ENCODE data around the gene TPST2.
A peak's percentile ranks its signal among the peaks of the same experiment; 100 is the strongest.

The TPST2 gene

DNA sequence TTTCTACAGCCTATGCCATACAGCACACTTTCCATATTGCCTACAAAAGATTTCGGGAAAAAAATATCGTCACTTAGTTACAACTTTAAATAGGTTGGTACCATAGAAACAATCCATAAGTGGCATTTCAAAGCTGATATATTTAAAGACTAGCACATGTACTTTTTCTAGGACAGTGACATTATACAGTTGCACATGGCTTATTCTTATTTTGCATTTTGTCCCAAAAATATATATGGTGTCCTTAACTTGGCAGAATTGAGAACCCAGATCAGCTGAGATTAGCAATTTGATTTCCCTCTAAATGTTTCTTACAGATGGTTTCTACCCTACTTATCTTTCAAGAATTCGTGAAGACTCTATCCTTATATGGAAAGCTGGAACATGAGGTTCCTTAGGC, 74.0 kb downstream of the TPST2 start:
- Histone ChIP-seq H3K9me3 (ENCODE audit: insufficient read depth, low read length, severe bottlenecking) (no peaks in the 10 kb centered on the region), H3K9ac (ENCODE audit: low read depth, low read length) (no peak overlapping the region), H3K4me1 (ENCODE audit: insufficient read depth, low read length) (peaks cover 31% of the 10 kb centered on the region), H3K79me2 (ENCODE audit: insufficient read depth, low read length) (peaks cover 27% of the 10 kb centered on the region), H3K36me3 (ENCODE audit: insufficient read depth, low read length) (peaks cover under 1% of the 10 kb centered on the region; the same call in 1 of the 2 replicates), H4K20me1 (ENCODE audit: insufficient read depth, low read length) (peaks cover 8% of the 10 kb centered on the region; the same call in 1 of the 2 replicates), H3K27ac (ENCODE audit: low read length) (no peak overlapping the region), H2AFZ (ENCODE audit: low read depth, low read length) (no peak overlapping the region), H3K4me2 (ENCODE audit: insufficient read depth, low read length) (no peak overlapping the region), H3K27me3 (ENCODE audit: insufficient read depth, low read length, poor library complexity) (no peaks in the 10 kb centered on the region), H3K4me3 (ENCODE audit: low read depth in 1 of 2, low read length in 2 of 2) (no peak overlapping the region)
- ATAC-seq (ENCODE audit: insufficient read depth, low read depth) = no peak
- DNase-seq = no peak
- TF ChIP-seq, protein P1, sequence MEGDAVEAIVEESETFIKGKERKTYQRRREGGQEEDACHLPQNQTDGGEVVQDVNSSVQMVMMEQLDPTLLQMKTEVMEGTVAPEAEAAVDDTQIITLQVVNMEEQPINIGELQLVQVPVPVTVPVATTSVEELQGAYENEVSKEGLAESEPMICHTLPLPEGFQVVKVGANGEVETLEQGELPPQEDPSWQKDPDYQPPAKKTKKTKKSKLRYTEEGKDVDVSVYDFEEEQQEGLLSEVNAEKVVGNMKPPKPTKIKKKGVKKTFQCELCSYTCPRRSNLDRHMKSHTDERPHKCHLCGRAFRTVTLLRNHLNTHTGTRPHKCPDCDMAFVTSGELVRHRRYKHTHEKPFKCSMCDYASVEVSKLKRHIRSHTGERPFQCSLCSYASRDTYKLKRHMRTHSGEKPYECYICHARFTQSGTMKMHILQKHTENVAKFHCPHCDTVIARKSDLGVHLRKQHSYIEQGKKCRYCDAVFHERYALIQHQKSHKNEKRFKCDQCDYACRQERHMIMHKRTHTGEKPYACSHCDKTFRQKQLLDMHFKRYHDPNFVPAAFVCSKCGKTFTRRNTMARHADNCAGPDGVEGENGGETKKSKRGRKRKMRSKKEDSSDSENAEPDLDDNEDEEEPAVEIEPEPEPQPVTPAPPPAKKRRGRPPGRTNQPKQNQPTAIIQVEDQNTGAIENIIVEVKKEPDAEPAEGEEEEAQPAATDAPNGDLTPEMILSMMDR (IDR thresholded peaks at IDR 0.05; ENCODE audit: borderline replicate concordance, extremely low read depth, low read length, poor library complexity, severe bottlenecking) = no peak
- TF ChIP-seq EZH2 (IDR thresholded peaks at IDR 0.05; ENCODE audit: borderline replicate concordance, low read depth, low read length, severe bottlenecking) = no peak

DNA sequence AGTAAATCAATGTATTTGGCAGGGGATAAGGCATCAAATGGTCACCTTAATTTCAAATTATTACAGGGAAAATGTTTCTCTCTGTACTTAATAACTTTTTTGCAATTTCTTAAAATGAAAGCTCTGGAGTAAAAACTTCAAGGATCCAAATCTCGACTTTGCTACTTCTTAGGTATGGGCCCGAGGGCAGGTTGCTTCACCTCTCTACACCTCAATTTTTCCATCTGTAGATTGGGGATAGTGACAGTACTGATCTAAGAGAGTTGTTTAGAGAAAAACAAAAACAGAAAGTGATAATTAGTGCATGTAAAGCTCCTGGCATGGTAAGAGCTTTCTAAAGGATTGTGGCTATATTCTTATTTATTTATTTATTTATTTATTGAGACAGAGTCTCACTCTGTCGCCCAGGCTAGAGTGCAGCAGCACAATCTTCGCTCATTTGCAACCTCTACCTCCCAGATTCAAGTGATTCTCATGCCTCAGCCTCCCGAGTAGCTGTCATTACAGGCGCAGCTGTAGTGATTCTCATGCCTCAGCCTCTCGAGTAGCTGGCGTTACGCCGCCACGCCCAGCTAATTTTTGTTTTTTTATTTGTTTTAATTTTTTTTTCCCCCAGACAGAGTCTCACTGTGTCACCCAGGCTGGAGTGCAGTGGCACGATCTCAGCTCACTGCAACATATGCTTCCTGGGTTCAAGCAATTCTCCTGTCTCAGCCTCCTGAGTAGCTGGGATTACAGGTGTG, 75.3 kb downstream of the TPST2 start:
- H3K36me3 ChIP-seq (ENCODE audit: insufficient read depth, low read length) = peaks cover 14% of the 10 kb centered on the region
- H3K4me1 ChIP-seq (ENCODE audit: insufficient read depth, low read length) = peaks cover 35% of the 10 kb centered on the region
- TF ChIP-seq EZH2 (IDR thresholded peaks at IDR 0.05; ENCODE audit: borderline replicate concordance, low read depth, low read length, severe bottlenecking) = no peak
- TF ChIP-seq, protein P1 (IDR thresholded peaks at IDR 0.05; ENCODE audit: borderline replicate concordance, extremely low read depth, low read length, poor library complexity, severe bottlenecking) = no peak
- no peak overlapping the region for H3K27ac ChIP-seq (ENCODE audit: low read length)
- peak overlapping the region; percentile 100; the same call in 1 of the 2 replicates for H3K4me2 ChIP-seq (ENCODE audit: insufficient read depth, low read length)
- no peak overlapping the region for H3K4me3 ChIP-seq (ENCODE audit: low read depth in 1 of 2, low read length in 2 of 2)
- H3K79me2 ChIP-seq (ENCODE audit: insufficient read depth, low read length) = peaks cover 39% of the 10 kb centered on the region
- no peak overlapping the region for H3K9ac ChIP-seq (ENCODE audit: low read depth, low read length)
- ATAC-seq (ENCODE audit: insufficient read depth, low read depth) (no peak), DNase-seq (no peak)
- peaks cover 8% of the 10 kb centered on the region; the same call in 1 of the 2 replicates for H4K20me1 ChIP-seq (ENCODE audit: insufficient read depth, low read length)
- H2AFZ ChIP-seq (ENCODE audit: low read depth, low read length) = no peak overlapping the region
- no peaks in the 10 kb centered on the region for H3K27me3 ChIP-seq (ENCODE audit: insufficient read depth, low read length, poor library complexity)
- no peaks in the 10 kb centered on the region for H3K9me3 ChIP-seq (ENCODE audit: insufficient read depth, low read length, severe bottlenecking)

DNA sequence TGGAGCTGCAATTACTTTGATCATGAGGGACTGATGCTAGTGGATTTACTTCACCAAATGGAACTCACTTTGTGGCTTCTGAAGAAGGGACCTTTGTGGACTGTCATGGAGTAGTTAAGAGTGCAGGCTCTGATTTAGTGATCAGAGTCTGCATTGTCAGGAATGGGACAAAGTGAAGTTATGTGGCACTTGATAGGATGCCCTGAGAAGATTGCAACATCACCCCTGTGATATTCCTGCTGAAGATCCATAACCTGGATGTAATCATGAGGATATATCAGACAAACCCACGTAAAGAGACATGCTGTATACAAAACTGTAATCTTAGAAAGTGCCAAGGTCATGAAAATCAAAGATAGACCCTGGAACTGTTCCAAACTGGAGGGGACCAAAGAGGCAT, 76.1 kb downstream of the TPST2 start:
- Histone ChIP-seq H3K27ac (ENCODE audit: low read length) (no peak overlapping the region), H3K4me2 (ENCODE audit: insufficient read depth, low read length) (peak overlapping the region; percentile 100), H3K79me2 (ENCODE audit: insufficient read depth, low read length) (peaks cover 43% of the 10 kb centered on the region), H3K4me1 (ENCODE audit: insufficient read depth, low read length) (peaks cover 35% of the 10 kb centered on the region), H3K36me3 (ENCODE audit: insufficient read depth, low read length) (peaks cover 21% of the 10 kb centered on the region), H3K9ac (ENCODE audit: low read depth, low read length) (0 out of 2 replicates have a peak overlapping the region, but pooled peaks have one; percentile 73), H4K20me1 (ENCODE audit: insufficient read depth, low read length) (peaks cover 8% of the 10 kb centered on the region; the same call in 1 of the 2 replicates), H3K27me3 (ENCODE audit: insufficient read depth, low read length, poor library complexity) (no peaks in the 10 kb centered on the region), H2AFZ (ENCODE audit: low read depth, low read length) (no peak overlapping the region), H3K4me3 (ENCODE audit: low read depth in 1 of 2, low read length in 2 of 2) (peak overlapping the region in 1 of 2 experiments; percentile 89; a peak in 1 of 4 replicates), H3K9me3 (ENCODE audit: insufficient read depth, low read length, severe bottlenecking) (no peaks in the 10 kb centered on the region)
- ATAC-seq (ENCODE audit: insufficient read depth, low read depth) (no peak), DNase-seq (no peak)
- TF ChIP-seq EZH2 (IDR thresholded peaks at IDR 0.05; ENCODE audit: borderline replicate concordance, low read depth, low read length, severe bottlenecking) = no peak
- TF ChIP-seq, protein P1 (IDR thresholded peaks at IDR 0.05; ENCODE audit: borderline replicate concordance, extremely low read depth, low read length, poor library complexity, severe bottlenecking) = no peak
